Caco-2 (cell line): ENCODE measurements around the gene FOXJ1. TPM values are rescaled to one million over a fixed set of nuclear protein-coding genes. Genes with fewer than 3 reads are reported as not detected.
A peak's percentile ranks its signal among the peaks of the same experiment; 100 is the strongest.

ENCODE experiments used
- BruUV-seq: library from RNA; stranded (reverse); fragments of 400-500 nt; replicated peaks from 2 replicates; lab custom pipeline; 2021; lab: Mats Ljungman, UMichigan
- CTCF ChIA-PET: fragments of 300-600 bp; sonication (Branson Sonifier 250); formaldehyde crosslinking; loops from one replicate; lab custom pipeline; 2022; ENCODE audit warnings: antibody characterized with exemption; lab: Charles Lee
- POLR2A ChIA-PET: fragments of 300-600 bp; sonication (Branson Sonifier 250); formaldehyde crosslinking; loops from one replicate; lab custom pipeline; 2022; ENCODE audit warnings: antibody characterized with exemption; lab: Charles Lee
- DNase-seq, 2 experiments: peaks; one replicate each; pipeline versions ENCODE4 v3.0.0 to v3.0.0-alpha.2; 2020 to 2022
- H3K27me3 ChIP-seq: replicated peaks from 2 replicates; pipeline ENCODE4 v1.6.0; 2011; ENCODE audit warnings: low read length; ENCODE audit not compliant: control insufficient read depth, insufficient read depth
- H3K36me3 ChIP-seq: 2 replicates; pipeline ENCODE4 v1.5.1; 2011; ENCODE audit warnings: low read length; ENCODE audit not compliant: control insufficient read depth, insufficient read depth
- H3K4me1 ChIP-seq: fragments of 250-450 bp; sonication (Bioruptor Pico); 2 replicates; pipeline ENCODE4 v1.5.1; 2020; ENCODE audit warnings: mild to moderate bottlenecking
- H3K4me3 ChIP-seq: 2 replicates; pipeline ENCODE4 v1.5.1; 2011; ENCODE audit warnings: low read depth, mild to moderate bottlenecking, control low read depth, low read length
- H3K9me3 ChIP-seq: fragments of 250-450 bp; sonication (Bioruptor Pico); 2 replicates; pipeline ENCODE4 v1.5.1; 2020; ENCODE audit warnings: mild to moderate bottlenecking, moderate library complexity
- H3K27ac Mint-ChIP-seq: one replicate; pipeline ENCODE4 v1.8.0; 2022; ENCODE audit warnings: mixed read lengths; ENCODE audit not compliant: unreplicated experiment
- H3K27me3 Mint-ChIP-seq: one replicate; pipeline ENCODE4 v1.8.0; 2022; ENCODE audit warnings: mixed read lengths; ENCODE audit not compliant: insufficient read depth, unreplicated experiment
- H3K36me3 Mint-ChIP-seq: one replicate; pipeline ENCODE4 v1.8.0; 2022; ENCODE audit warnings: mild to moderate bottlenecking, mixed read lengths; ENCODE audit not compliant: insufficient read depth, unreplicated experiment
- H3K4me1 Mint-ChIP-seq: one replicate; pipeline ENCODE4 v1.8.0; 2022; ENCODE audit warnings: low read depth, mixed read lengths; ENCODE audit not compliant: unreplicated experiment
- H3K4me3 Mint-ChIP-seq: one replicate; pipeline ENCODE4 v1.8.0; 2022; ENCODE audit warnings: mild to moderate bottlenecking, moderate library complexity, mixed read lengths; ENCODE audit not compliant: unreplicated experiment
- H3K9me3 Mint-ChIP-seq: one replicate; pipeline ENCODE4 v1.8.0; 2022; ENCODE audit warnings: mixed read lengths; ENCODE audit not compliant: unreplicated experiment
- CTCF ChIP-seq, 2 experiments: fragments of 200-600 bp in 1 of 2; IDR thresholded peaks; 1 replicate in 1 of 2; 2 replicates in 1 of 2; pipeline versions ENCODE4 v1.5.1 to v1.8.0; 2011 to 2022; ENCODE audit warnings: antibody characterized with exemption in 1 of 2, control low read depth in 1 of 2, inconsistent platforms in 1 of 2, low read depth in 1 of 2, low read length in 1 of 2, mild to moderate bottlenecking in 1 of 2, moderate library complexity in 1 of 2; ENCODE audit not compliant: insufficient read depth in 1 of 2, severe bottlenecking in 1 of 2, unreplicated experiment in 1 of 2
- intact Hi-C: fragments of 100-400 bp; cut with micrococcal nuclease; formaldehyde crosslinking; loops from one replicate; pipeline ENCODE4 v1.10.0; 2022; ENCODE audit not compliant: unreplicated experiment
- total RNA-seq: library from RNA; stranded (reverse); gene quantifications from 2 replicates; pipeline ENCODE4 v1.2.3, GENCODE V29; 2022

The FOXJ1 gene
- total RNA-seq, 1 experiment from 2014 or later = 10.7 TPM

GRCh38 chr17:76145231-76146052 lies 4.4 kb upstream of the FOXJ1 start:
- no peaks in the 10 kb centered on the region; the same call in 1 of the 2 replicates for H3K36me3 ChIP-seq
- intact Hi-C loops = loop anchor here (2.0 kb wide), 2 partner anchors 43 to 71 kb away; partner anchors contain the start of genes EXOC7 and GALR2
- Mint-ChIP-seq H3K36me3 (peaks cover 27% of the 10 kb centered on the region), H3K27ac (peak overlapping the region; percentile 60), H3K27me3 (no peaks in the 10 kb centered on the region), H3K4me3 (no peak overlapping the region), H3K9me3 (no peaks in the 10 kb centered on the region), H3K4me1 (peaks cover 16% of the 10 kb centered on the region)
- H3K4me3 ChIP-seq = no peak overlapping the region
- no peak for TF ChIP-seq CTCF (IDR thresholded peaks at IDR 0.05; ENCODE audit: insufficient read depth in 1 of 2, low read depth in 1 of 2, low read length in 1 of 2, severe bottlenecking in 1 of 2, unreplicated experiment in 1 of 2)
- peaks cover 20% of the 10 kb centered on the region for H3K4me1 ChIP-seq
- H3K27me3 ChIP-seq = no peaks in the 10 kb centered on the region
- BruUV-seq = no TSS peak
- POLR2A ChIA-PET = no interaction called here
- CTCF ChIA-PET = interaction anchor here (0.6 to 6.2 kb wide), 2 partner anchors 13 to 36 kb away, joined by 3 to 57 read pairs; no protein-coding TSS in a partner anchor
- no peaks in the 10 kb centered on the region for H3K9me3 ChIP-seq
- no peak for DNase-seq

GRCh38 chr17:76142585-76143041 lies 1.6 kb upstream of the FOXJ1 start:
- Mint-ChIP-seq H3K36me3 (peaks cover 33% of the 10 kb centered on the region), H3K4me1 (peaks cover 33% of the 10 kb centered on the region), H3K27ac (peak overlapping the region; percentile 63), H3K27me3 (no peaks in the 10 kb centered on the region), H3K4me3 (peak overlapping the region; percentile 82), H3K9me3 (no peaks in the 10 kb centered on the region)
- BruUV-seq = no TSS peak
- H3K4me3 ChIP-seq = no peak overlapping the region
- H3K27me3 ChIP-seq = no peaks in the 10 kb centered on the region
- no peaks in the 10 kb centered on the region; the same call in 1 of the 2 replicates for H3K36me3 ChIP-seq
- intact Hi-C loops = no loop called here
- no peaks in the 10 kb centered on the region for H3K9me3 ChIP-seq
- CTCF ChIA-PET = interaction anchor here (0.6 to 6.2 kb wide), 9 partner anchors 10 to 242 kb away, joined by 3 to 57 read pairs (median 3); partner anchors contain the start of genes EXOC7 and SPHK1
- TF ChIP-seq CTCF (IDR thresholded peaks at IDR 0.05; ENCODE audit: insufficient read depth in 1 of 2, low read depth in 1 of 2, low read length in 1 of 2, severe bottlenecking in 1 of 2, unreplicated experiment in 1 of 2) = no peak
- DNase-seq = no peak
- POLR2A ChIA-PET = interaction anchor here (0.6 to 4.3 kb wide), 2 partner anchors 10 to 116 kb away, joined by 4 to 31 read pairs; no protein-coding TSS in a partner anchor
- H3K4me1 ChIP-seq = peaks cover 47% of the 10 kb centered on the region

DNA sequence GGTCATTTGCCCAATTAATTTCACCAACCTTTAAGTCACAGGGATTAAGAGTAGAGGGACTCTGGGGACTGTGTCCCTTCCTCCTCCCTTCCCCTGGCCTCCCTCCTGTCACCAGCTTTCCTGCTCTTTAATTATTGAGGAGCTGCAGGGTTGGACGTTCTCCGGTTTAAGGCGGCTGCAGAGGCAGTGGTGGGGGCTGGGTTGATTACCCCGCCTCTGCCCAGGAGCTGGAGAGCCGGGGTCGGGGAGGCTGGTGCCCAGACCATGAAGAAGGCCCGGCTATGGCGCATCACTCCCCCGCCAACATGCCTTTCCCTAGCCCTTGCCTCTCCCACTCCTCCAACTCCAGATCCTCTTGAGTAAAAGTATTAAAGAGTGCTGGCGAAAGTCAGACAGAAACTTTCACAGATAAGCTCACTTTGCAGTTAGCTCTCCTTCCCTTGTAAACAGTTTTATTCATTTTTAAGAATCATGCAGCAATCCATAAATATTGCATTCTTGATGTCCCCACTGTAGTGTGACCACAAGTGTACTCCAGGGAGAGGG lies 1.1 kb upstream of the FOXJ1 start:
- H3K27me3 ChIP-seq = no peaks in the 10 kb centered on the region
- peaks cover 52% of the 10 kb centered on the region for H3K4me1 ChIP-seq
- no peaks in the 10 kb centered on the region for H3K27me3 Mint-ChIP-seq
- H3K4me3 ChIP-seq = no peak overlapping the region
- H3K27ac Mint-ChIP-seq = peak overlapping the region; percentile 63
- ChIA-PET CTCF (interaction anchor here (0.7 to 6.2 kb wide), 9 partner anchors 9 to 243 kb away, joined by 3 to 57 read pairs (median 3); partner anchors contain the start of genes EXOC7 and SPHK1), POLR2A (interaction anchor here (0.5 to 4.3 kb wide), 3 partner anchors 9 to 70 kb away, joined by 3 to 31 read pairs (median 6); no protein-coding TSS in a partner anchor)
- peak overlapping the region; percentile 82 for H3K4me3 Mint-ChIP-seq
- intact Hi-C loops = no loop called here
- peaks cover 33% of the 10 kb centered on the region for H3K4me1 Mint-ChIP-seq
- H3K9me3 Mint-ChIP-seq = no peaks in the 10 kb centered on the region
- no peaks in the 10 kb centered on the region; the same call in 1 of the 2 replicates for H3K36me3 ChIP-seq
- H3K36me3 Mint-ChIP-seq = peaks cover 33% of the 10 kb centered on the region
- no peaks in the 10 kb centered on the region for H3K9me3 ChIP-seq
- no peak for TF ChIP-seq CTCF (IDR thresholded peaks at IDR 0.05; ENCODE audit: insufficient read depth in 1 of 2, low read depth in 1 of 2, low read length in 1 of 2, severe bottlenecking in 1 of 2, unreplicated experiment in 1 of 2)
- no peak for DNase-seq
- BruUV-seq = no TSS peak
